HG03196 (cell line): ENCODE measurements around the gene RTN4R.

ENCODE experiments used
- ATAC-seq: cut with Tn5 transposase; IDR thresholded peaks from one replicate; pipeline ENCODE4 v1.9.1; 2021; ENCODE audit not compliant: unreplicated experiment

The RTN4R gene

DNA sequence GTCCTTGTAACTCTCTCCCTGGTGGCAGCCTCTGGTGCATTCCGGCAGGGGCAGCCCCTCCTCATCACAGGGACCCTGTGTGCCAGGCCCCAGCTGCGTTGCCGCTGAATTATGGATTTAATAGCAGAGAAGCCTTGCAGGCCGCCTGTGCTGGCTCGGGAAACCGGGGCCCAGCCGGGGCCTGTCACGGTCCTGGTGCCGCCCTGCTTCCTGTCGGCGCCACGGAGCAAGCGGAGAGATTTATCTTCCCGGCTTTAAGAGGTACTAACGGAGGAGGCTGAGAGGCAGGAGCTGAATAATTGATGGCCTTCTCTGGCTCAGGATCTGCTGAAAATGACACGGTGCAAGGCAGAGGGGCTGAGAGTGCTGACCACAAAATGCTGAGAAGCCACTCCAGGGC lies 63.3 kb downstream of the RTN4R start:
- no peak for ATAC-seq

- no peak for ATAC-seq
Measured at GRCh38 chr22:20204311-20204710, 63.8 kb downstream of the RTN4R start.

- no peak for ATAC-seq
Measured at GRCh38 chr22:20203552-20204201, 64.4 kb downstream of the RTN4R start.

DNA sequence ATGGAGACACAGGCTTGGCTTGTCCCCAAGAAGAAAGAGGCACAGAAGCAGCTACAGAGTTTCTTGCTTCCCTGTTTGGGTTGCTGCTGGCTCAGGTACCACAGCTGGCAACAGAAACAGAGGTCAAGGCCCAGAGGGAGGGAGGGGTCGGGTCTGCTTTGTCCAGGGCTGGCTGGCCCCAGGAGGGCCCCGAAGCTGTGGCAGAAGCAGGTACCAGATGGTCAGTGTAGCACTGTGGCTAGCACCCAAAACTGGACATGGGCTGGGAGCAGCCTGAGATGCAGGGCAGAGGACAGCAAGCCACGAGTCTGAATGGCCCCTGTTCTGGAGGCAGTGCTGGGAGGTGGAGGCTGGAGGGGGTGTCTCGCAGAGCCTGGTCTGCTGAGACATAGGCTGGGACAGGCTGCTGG lies 65.0 kb downstream of the RTN4R start:
- ATAC-seq = no peak

- no peak for ATAC-seq
Measured at GRCh38 chr22:20201837-20202392, 66.2 kb downstream of the RTN4R start.

GRCh38 chr22:20199906-20200305 lies 68.2 kb downstream of the RTN4R start:
- no peak for ATAC-seq

- ATAC-seq = no peak
Measured at GRCh38 chr22:20199413-20199842, 68.7 kb downstream of the RTN4R start.

DNA sequence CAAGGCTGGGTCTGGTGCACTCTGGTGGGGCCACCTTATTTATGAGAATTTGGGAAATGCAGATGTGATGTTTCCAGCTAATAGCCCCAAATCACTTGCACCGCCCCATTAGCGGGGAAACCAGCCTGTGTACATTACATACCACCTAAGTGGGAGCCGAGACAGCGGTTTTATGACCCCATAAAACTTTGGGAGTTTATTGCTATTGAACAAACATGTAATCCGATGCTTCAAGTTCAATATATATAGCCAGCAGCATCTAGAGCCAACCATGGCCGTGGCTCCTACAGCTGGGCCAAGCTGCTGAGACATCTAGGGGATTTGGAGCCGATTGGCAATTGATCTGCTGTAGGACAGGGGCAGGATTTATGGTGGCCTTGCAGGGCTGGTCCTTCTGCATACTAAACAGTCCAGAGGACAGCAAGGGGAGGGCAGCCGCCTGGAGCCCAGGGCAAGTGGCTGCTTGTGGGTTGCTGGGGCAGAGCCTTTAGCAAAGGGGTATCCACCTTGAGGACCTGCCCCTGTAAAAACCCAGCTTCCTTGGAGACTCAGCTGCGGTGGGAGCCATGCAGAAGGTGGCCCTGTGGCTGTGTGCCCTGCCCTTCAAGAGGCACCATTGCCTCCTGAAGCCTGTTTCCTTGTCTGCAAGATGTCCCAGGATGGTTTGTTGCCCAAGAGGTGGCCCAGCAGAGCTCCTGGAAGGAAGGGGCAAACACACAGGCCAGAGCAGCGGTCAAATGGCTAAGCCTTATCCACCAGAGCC lies 69.4 kb downstream of the RTN4R start:
- ATAC-seq = no peak

GRCh38 chr22:20197407-20198030 lies 70.6 kb downstream of the RTN4R start:
- no peak for ATAC-seq

- no peak for ATAC-seq
Measured at GRCh38 chr22:20196094-20196842, 71.8 kb downstream of the RTN4R start.

DNA sequence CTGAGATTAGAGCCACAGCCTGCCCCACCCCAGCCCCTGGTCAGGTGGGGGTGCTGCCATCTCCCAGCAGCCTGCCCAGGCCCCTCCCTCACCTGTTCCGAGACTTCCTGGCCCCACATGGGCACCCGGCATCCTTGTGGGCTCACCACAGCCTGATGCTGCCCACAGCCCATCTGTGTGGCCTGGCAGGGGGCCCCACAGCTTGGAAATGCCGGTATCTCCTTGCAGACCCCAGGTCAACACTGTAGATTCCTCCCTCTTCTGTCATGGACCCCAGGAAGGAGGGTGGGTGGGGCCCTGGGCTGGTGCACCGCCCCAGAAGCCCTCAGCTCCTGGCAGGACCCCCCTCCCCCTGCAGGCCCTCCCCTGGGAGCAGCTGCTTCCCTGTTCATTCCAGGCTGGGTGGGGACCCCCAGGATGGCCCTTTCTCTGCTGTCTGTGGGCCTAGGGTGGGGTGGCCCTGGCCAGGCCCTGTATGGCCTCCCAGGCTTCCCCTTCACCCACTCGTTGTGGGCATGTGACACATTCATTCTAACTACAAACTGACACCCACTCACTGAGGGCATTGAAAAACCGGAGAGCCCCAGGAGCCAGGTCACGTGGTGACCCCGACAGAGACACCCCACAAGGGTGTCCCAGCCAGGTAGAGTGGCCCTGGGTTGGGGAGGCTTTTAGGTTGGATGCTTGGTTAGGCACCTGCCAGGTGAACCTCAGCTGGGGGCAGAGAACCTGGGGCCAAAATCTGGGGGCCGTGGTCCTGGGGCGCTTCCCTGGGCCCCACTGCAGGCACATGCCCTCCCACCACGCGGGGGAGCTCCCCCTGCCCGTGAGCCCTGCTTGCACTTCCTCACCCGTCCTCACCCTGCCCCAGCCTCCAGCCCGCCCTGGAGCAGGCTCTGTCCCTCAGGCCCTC lies 73.2 kb downstream of the RTN4R start:
- ATAC-seq = no peak

GRCh38 chr22:20193761-20194494 lies 74.2 kb downstream of the RTN4R start:
- no peak for ATAC-seq

- no peak for ATAC-seq
Measured at GRCh38 chr22:20192972-20193760, 75.0 kb downstream of the RTN4R start.

DNA sequence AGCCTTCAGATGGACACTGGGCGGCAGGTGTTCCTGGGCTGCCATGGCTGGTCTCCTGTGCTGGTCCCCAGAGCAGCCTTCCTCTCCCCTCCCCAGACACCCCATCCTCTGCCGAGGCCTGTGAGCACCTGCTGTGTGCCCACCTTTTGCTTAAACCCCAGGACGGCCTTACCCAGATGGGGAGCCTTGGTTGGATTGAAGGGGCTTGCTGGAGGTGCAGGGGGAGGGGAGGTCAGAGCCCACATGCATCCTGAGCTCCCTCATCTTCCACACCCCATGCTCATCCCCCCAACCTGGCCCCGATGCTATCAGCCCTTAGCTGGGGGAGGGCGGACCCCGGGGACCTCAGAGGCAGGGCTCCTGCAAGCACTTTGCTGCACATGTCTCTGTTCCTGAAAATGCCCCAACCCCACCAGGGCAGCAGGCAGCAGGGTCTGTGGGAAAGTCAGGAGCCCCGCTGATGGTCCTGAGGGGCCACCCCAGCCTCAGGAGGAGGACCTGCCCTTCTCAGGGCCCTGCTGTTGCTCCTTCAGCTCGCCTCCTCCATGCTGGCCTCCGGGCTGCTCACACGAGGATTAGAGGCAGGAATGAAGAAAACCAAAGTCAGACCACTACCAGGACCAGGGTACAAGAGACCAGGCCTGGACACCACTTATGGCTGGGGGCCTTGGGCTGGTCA lies 75.7 kb downstream of the RTN4R start:
- ATAC-seq = no peak

DNA sequence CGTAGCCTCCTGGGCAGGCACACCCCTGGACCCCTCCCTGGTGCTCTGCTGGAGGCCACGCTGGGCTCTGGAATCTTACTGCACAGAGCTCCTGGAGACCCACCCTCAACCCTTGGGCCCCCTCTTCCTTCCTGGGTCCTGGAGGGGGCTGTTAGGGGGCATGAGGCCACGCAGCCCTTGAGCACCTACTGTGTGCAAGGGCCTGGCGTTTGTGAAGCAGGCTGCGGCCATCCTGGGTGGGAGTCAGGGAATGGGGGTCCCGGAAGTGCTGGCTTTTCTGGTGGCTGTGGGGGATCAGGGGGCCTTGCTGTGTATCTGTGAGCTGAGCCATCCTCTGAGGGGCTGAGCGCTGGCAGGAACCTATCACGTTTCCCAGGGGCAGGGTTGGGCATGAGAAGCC lies 76.3 kb downstream of the RTN4R start:
- ATAC-seq = no peak
